BLaER1 treated with 17β-estradiol and CSF1 and Interleukin-3, amounts not matched to agents 10 nM and 100 nM (cell line): ENCODE data around the gene ERC2.
"Not testable (repeated sequence)": the region's sequence is repeated elsewhere in the genome, so short reads cannot be mapped to it uniquely, and the experiment has no call there.

Experiments
- H3K27ac ChIP-seq, 11 experiments: shearing (Covaris generic); formaldehyde crosslinking; 2 replicates each; pipeline ENCODE4 v1.8.1; 2022
- H3K27me3 ChIP-seq, 11 experiments: shearing (Covaris generic); formaldehyde crosslinking; 2 replicates each; pipeline ENCODE4 v1.8.1; 2022
- H3K36me3 ChIP-seq, 11 experiments: shearing (Covaris generic); formaldehyde crosslinking; 2 replicates each; pipeline ENCODE4 v1.8.1; 2022
- H3K4me1 ChIP-seq, 10 experiments: shearing (Covaris generic); formaldehyde crosslinking; 2 replicates each; pipeline ENCODE4 v1.8.1; 2022
- H3K4me2 ChIP-seq, 11 experiments: shearing (Covaris generic); formaldehyde crosslinking; 2 replicates each; pipeline ENCODE4 v1.8.1; 2022
- H3K4me3 ChIP-seq, 10 experiments: shearing (Covaris generic); formaldehyde crosslinking; 2 replicates each; pipeline ENCODE4 v1.8.1; 2022
- H3K9ac ChIP-seq, 11 experiments: shearing (Covaris generic); formaldehyde crosslinking; 2 replicates each; pipeline ENCODE4 v1.8.1; 2022
- H3K9me3 ChIP-seq, 11 experiments: shearing (Covaris generic); formaldehyde crosslinking; replicated peaks in 1 of 11; 2 replicates each; pipeline ENCODE4 v1.8.1; 2022
- H4K20me1 ChIP-seq, 11 experiments: shearing (Covaris generic); formaldehyde crosslinking; 2 replicates each; pipeline ENCODE4 v1.8.1; 2022
- Cebpa-rat ChIP-seq, 11 experiments: shearing (Covaris generic); IDR thresholded peaks; 2 replicates each; pipeline ENCODE4 v1.8.1; 2022

The ERC2 gene

GRCh38 chr3:55516392-55517030 lies 951.8 kb downstream of the ERC2 start:
- no peaks in the 10 kb centered on the region for H4K20me1 ChIP-seq
- H3K9ac ChIP-seq = no peak overlapping the region
- no peak overlapping the region for H3K4me3 ChIP-seq
- no peaks in the 10 kb centered on the region for H3K9me3 ChIP-seq
- no peak for TF ChIP-seq Cebpa-rat (IDR thresholded peaks at IDR 0.05)
- no peak overlapping the region for H3K27ac ChIP-seq
- H3K27me3 ChIP-seq = no peaks in the 10 kb centered on the region
- H3K36me3 ChIP-seq = no peaks in the 10 kb centered on the region
- H3K4me2 ChIP-seq = no peak overlapping the region
- H3K4me1 ChIP-seq = peaks cover 7 to 12% (median 11%) of the 10 kb centered on the region in 10 experiments

GRCh38 chr3:55515550-55516246 lies 952.6 kb downstream of the ERC2 start:
- H3K36me3 ChIP-seq = no peaks in the 10 kb centered on the region
- no peaks in the 10 kb centered on the region for H4K20me1 ChIP-seq
- TF ChIP-seq Cebpa-rat (IDR thresholded peaks at IDR 0.05) = no peak
- H3K4me1 ChIP-seq = peaks cover 0 to 4% (median 3%) of the 10 kb centered on the region in 10 experiments; a peak in 16 of 20 replicates
- no peaks in the 10 kb centered on the region for H3K9me3 ChIP-seq
- no peak overlapping the region for H3K4me2 ChIP-seq
- no peak overlapping the region for H3K4me3 ChIP-seq
- no peak overlapping the region for H3K27ac ChIP-seq
- no peak overlapping the region for H3K9ac ChIP-seq
- no peaks in the 10 kb centered on the region for H3K27me3 ChIP-seq

GRCh38 chr3:55514962-55515361 lies 953.3 kb downstream of the ERC2 start:
- Histone ChIP-seq H3K4me3 (no peak overlapping the region), H4K20me1 (no peaks in the 10 kb centered on the region), H3K4me1 (no peaks in the 10 kb centered on the region), H3K27me3 (no peaks in the 10 kb centered on the region), H3K27ac (no peak overlapping the region), H3K4me2 (no peak overlapping the region), H3K9me3 (no peaks in the 10 kb centered on the region), H3K36me3 (no peaks in the 10 kb centered on the region), H3K9ac (no peak overlapping the region)
- TF ChIP-seq Cebpa-rat (IDR thresholded peaks at IDR 0.05) = no peak

- no peaks in the 10 kb centered on the region for H3K36me3 ChIP-seq
- no peak overlapping the region for H3K27ac ChIP-seq
- H4K20me1 ChIP-seq = no peaks in the 10 kb centered on the region
- no peak overlapping the region for H3K4me3 ChIP-seq
- H3K4me1 ChIP-seq = no peaks in the 10 kb centered on the region
- no peaks in the 10 kb centered on the region for H3K27me3 ChIP-seq
- no peak for TF ChIP-seq Cebpa-rat (IDR thresholded peaks at IDR 0.05)
- no peaks in the 10 kb centered on the region for H3K9me3 ChIP-seq
- H3K4me2 ChIP-seq = no peak overlapping the region
- H3K9ac ChIP-seq = no peak overlapping the region
Measured at GRCh38 chr3:55512571-55513343, 955.5 kb downstream of the ERC2 start.

GRCh38 chr3:55511895-55512570 lies 956.2 kb downstream of the ERC2 start:
- H3K27ac ChIP-seq = no peak overlapping the region
- H3K4me3 ChIP-seq = no peak overlapping the region
- no peaks in the 10 kb centered on the region for H4K20me1 ChIP-seq
- H3K4me1 ChIP-seq = no peaks in the 10 kb centered on the region
- H3K9me3 ChIP-seq = no peaks in the 10 kb centered on the region
- H3K36me3 ChIP-seq = no peaks in the 10 kb centered on the region
- no peak overlapping the region for H3K4me2 ChIP-seq
- TF ChIP-seq Cebpa-rat (IDR thresholded peaks at IDR 0.05) = no peak
- H3K9ac ChIP-seq = no peak overlapping the region
- H3K27me3 ChIP-seq = no peaks in the 10 kb centered on the region

GRCh38 chr3:55508335-55508734 lies 959.9 kb downstream of the ERC2 start:
- Histone ChIP-seq H4K20me1 (no peaks in the 10 kb centered on the region), H3K4me1 (no peaks in the 10 kb centered on the region), H3K36me3 (no peaks in the 10 kb centered on the region), H3K9ac (no peak overlapping the region), H3K27me3 (no peaks in the 10 kb centered on the region), H3K4me3 (no peak overlapping the region), H3K27ac (no peak overlapping the region), H3K9me3 (no peaks in the 10 kb centered on the region), H3K4me2 (no peak overlapping the region)
- no peak for TF ChIP-seq Cebpa-rat (IDR thresholded peaks at IDR 0.05)

GRCh38 chr3:55507808-55508207 lies 960.5 kb downstream of the ERC2 start:
- no peak overlapping the region for H3K9ac ChIP-seq
- H3K4me2 ChIP-seq = no peak overlapping the region
- no peaks in the 10 kb centered on the region for H3K27me3 ChIP-seq
- H3K9me3 ChIP-seq = no peaks in the 10 kb centered on the region
- no peaks in the 10 kb centered on the region for H4K20me1 ChIP-seq
- no peaks in the 10 kb centered on the region for H3K4me1 ChIP-seq
- TF ChIP-seq Cebpa-rat (IDR thresholded peaks at IDR 0.05) = no peak
- no peak overlapping the region for H3K27ac ChIP-seq
- no peak overlapping the region for H3K4me3 ChIP-seq
- H3K36me3 ChIP-seq = no peaks in the 10 kb centered on the region

- Histone ChIP-seq H3K4me2 (no peak overlapping the region), H3K27ac (no peak overlapping the region), H4K20me1 (no peaks in the 10 kb centered on the region), H3K9ac (no peak overlapping the region), H3K9me3 (no peaks in the 10 kb centered on the region), H3K36me3 (no peaks in the 10 kb centered on the region), H3K4me3 (no peak overlapping the region), H3K4me1 (no peaks in the 10 kb centered on the region), H3K27me3 (no peaks in the 10 kb centered on the region)
- no peak for TF ChIP-seq Cebpa-rat (IDR thresholded peaks at IDR 0.05)
Measured at GRCh38 chr3:55505776-55506175, 962.5 kb downstream of the ERC2 start.

- not testable (repeated sequence) for H4K20me1 ChIP-seq, H3K27ac ChIP-seq, H3K9me3 ChIP-seq, H3K36me3 ChIP-seq, H3K27me3 ChIP-seq, H3K4me1 ChIP-seq, H3K9ac ChIP-seq, H3K4me2 ChIP-seq, H3K4me3 ChIP-seq
Measured at GRCh38 chr3:55505102-55505501, 963.2 kb downstream of the ERC2 start.
